PC-9 (cell line): ENCODE measurements around the gene LENG1.

ENCODE experiments used
- EZH2 ChIP-seq: fragments of 200-600 bp; sonication (generic); IDR thresholded peaks from 2 replicates; pipeline ENCODE4 v1.8.0; 2017; ENCODE audit warnings: antibody characterized with exemption, low read depth
- TF ChIP-seq, protein P1 (sequence below): fragments of 200-600 bp; sonication (generic); conservative IDR thresholded peaks from 2 replicates; pipeline ENCODE4 v1.6.1; 2017; ENCODE audit warnings: mixed run types, antibody characterized with exemption, mild to moderate bottlenecking, moderate library complexity

GRCh38 chr19:54136086-54136863 is 23.2 kb downstream of the LENG1 start:
- TF ChIP-seq, protein P1, sequence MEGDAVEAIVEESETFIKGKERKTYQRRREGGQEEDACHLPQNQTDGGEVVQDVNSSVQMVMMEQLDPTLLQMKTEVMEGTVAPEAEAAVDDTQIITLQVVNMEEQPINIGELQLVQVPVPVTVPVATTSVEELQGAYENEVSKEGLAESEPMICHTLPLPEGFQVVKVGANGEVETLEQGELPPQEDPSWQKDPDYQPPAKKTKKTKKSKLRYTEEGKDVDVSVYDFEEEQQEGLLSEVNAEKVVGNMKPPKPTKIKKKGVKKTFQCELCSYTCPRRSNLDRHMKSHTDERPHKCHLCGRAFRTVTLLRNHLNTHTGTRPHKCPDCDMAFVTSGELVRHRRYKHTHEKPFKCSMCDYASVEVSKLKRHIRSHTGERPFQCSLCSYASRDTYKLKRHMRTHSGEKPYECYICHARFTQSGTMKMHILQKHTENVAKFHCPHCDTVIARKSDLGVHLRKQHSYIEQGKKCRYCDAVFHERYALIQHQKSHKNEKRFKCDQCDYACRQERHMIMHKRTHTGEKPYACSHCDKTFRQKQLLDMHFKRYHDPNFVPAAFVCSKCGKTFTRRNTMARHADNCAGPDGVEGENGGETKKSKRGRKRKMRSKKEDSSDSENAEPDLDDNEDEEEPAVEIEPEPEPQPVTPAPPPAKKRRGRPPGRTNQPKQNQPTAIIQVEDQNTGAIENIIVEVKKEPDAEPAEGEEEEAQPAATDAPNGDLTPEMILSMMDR = no peak
- no peak for TF ChIP-seq EZH2
